Measurements from ENCODE around the gene HDAC4. TPM values are rescaled to one million over a fixed set of nuclear protein-coding genes. Genes with fewer than 3 reads are reported as not detected.

HDAC4 gene
- total RNA-seq, 1 experiment from 2014 or later: 44.4 TPM

GRCh38 chr2:239133945-239134570 lies 266.8 kb downstream of the HDAC4 start (continued):
- TF ChIP-seq, protein P1, sequence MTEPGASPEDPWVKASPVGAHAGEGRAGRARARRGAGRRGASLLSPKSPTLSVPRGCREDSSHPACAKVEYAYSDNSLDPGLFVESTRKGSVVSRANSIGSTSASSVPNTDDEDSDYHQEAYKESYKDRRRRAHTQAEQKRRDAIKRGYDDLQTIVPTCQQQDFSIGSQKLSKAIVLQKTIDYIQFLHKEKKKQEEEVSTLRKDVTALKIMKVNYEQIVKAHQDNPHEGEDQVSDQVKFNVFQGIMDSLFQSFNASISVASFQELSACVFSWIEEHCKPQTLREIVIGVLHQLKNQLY (CRISPR knock-in tag; IDR thresholded peaks at IDR 0.05): no peak
- TF ChIP-seq NFE2L1 (CRISPR knock-in tag; IDR thresholded peaks at IDR 0.05): no peak
- no peak for TF ChIP-seq NR1H2 (CRISPR knock-in tag; IDR thresholded peaks at IDR 0.05)
- TF ChIP-seq GRHL2 (CRISPR knock-in tag; IDR thresholded peaks at IDR 0.05; ENCODE audit: insufficient replicate concordance, severe bottlenecking): no peak
- TF ChIP-seq, protein P2, sequence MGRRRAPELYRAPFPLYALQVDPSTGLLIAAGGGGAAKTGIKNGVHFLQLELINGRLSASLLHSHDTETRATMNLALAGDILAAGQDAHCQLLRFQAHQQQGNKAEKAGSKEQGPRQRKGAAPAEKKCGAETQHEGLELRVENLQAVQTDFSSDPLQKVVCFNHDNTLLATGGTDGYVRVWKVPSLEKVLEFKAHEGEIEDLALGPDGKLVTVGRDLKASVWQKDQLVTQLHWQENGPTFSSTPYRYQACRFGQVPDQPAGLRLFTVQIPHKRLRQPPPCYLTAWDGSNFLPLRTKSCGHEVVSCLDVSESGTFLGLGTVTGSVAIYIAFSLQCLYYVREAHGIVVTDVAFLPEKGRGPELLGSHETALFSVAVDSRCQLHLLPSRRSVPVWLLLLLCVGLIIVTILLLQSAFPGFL (CRISPR knock-in tag; IDR thresholded peaks at IDR 0.05; ENCODE audit: borderline replicate concordance): no peak
- TF ChIP-seq FOXJ3 (CRISPR knock-in tag; IDR thresholded peaks at IDR 0.05; ENCODE audit: borderline replicate concordance): no peak

DNA sequence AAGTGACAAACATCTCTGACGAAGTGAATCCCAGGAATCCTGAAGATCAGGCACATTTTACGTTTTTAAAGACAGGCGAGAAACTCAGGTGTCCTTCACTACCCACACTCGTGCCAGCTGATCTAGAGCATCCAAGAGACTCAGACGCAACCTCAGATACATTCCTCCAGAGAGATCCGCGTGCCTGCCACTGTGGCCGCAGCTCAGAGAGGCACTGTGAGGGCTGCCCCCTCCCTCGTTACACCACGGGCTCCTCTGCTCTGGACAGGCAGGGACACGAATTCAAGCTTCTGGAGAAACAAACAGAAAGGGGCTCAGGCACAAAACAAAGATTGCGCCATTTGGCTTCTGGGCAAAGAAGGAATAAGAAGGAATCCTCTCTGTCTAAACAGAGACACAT lies 268.0 kb downstream of the HDAC4 start:
- CTCF ChIA-PET: interaction anchor here (1.2 kb wide), 1 partner anchor 10 kb away, joined by 3 read pairs; no protein-coding TSS in a partner anchor
- no peak for DNase-seq (ENCODE audit: low spot score)
- Mint-ChIP-seq H3K9me3 (peaks cover 3% of the 10 kb centered on the region; the same call in 1 of the 2 replicates), H3K4me1 (no peaks in the 10 kb centered on the region), H3K36me3 (peaks cover 33% of the 10 kb centered on the region), H3K4me3 (no peak overlapping the region), H3K27me3 (ENCODE audit: low read depth) (no peaks in the 10 kb centered on the region), H3K27ac (0 out of 2 replicates have a peak overlapping the region, but pooled peaks have one; percentile 24)
- POLR2A ChIA-PET: no interaction called here
- TF ChIP-seq IRF1 (CRISPR knock-in tag; IDR thresholded peaks at IDR 0.05) (no peak), SMAD3 (CRISPR knock-in tag; IDR thresholded peaks at IDR 0.05; ENCODE audit: borderline replicate concordance) (no peak), GABPB1 (CRISPR knock-in tag; IDR thresholded peaks at IDR 0.05) (no peak), STAT6 (CRISPR knock-in tag; conservative IDR thresholded peaks at IDR 0.05; ENCODE audit: low read depth) (no peak), FOXP1 (CRISPR knock-in tag; IDR thresholded peaks at IDR 0.05; ENCODE audit: borderline replicate concordance) (no peak), ZMAT4 (CRISPR knock-in tag; IDR thresholded peaks at IDR 0.05) (no peak), MXD4 (CRISPR knock-in tag; IDR thresholded peaks at IDR 0.05; ENCODE audit: borderline replicate concordance) (no peak), ATF1 (CRISPR knock-in tag; IDR thresholded peaks at IDR 0.05) (no peak)
- TF ChIP-seq, protein P3, sequence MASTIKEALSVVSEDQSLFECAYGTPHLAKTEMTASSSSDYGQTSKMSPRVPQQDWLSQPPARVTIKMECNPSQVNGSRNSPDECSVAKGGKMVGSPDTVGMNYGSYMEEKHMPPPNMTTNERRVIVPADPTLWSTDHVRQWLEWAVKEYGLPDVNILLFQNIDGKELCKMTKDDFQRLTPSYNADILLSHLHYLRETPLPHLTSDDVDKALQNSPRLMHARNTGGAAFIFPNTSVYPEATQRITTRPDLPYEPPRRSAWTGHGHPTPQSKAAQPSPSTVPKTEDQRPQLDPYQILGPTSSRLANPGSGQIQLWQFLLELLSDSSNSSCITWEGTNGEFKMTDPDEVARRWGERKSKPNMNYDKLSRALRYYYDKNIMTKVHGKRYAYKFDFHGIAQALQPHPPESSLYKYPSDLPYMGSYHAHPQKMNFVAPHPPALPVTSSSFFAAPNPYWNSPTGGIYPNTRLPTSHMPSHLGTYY (CRISPR knock-in tag; IDR thresholded peaks at IDR 0.05): no peak
- TF ChIP-seq, protein P4, sequence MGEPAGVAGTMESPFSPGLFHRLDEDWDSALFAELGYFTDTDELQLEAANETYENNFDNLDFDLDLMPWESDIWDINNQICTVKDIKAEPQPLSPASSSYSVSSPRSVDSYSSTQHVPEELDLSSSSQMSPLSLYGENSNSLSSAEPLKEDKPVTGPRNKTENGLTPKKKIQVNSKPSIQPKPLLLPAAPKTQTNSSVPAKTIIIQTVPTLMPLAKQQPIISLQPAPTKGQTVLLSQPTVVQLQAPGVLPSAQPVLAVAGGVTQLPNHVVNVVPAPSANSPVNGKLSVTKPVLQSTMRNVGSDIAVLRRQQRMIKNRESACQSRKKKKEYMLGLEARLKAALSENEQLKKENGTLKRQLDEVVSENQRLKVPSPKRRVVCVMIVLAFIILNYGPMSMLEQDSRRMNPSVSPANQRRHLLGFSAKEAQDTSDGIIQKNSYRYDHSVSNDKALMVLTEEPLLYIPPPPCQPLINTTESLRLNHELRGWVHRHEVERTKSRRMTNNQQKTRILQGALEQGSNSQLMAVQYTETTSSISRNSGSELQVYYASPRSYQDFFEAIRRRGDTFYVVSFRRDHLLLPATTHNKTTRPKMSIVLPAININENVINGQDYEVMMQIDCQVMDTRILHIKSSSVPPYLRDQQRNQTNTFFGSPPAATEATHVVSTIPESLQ (CRISPR knock-in tag; IDR thresholded peaks at IDR 0.05): no peak
- TF ChIP-seq, protein P5, sequence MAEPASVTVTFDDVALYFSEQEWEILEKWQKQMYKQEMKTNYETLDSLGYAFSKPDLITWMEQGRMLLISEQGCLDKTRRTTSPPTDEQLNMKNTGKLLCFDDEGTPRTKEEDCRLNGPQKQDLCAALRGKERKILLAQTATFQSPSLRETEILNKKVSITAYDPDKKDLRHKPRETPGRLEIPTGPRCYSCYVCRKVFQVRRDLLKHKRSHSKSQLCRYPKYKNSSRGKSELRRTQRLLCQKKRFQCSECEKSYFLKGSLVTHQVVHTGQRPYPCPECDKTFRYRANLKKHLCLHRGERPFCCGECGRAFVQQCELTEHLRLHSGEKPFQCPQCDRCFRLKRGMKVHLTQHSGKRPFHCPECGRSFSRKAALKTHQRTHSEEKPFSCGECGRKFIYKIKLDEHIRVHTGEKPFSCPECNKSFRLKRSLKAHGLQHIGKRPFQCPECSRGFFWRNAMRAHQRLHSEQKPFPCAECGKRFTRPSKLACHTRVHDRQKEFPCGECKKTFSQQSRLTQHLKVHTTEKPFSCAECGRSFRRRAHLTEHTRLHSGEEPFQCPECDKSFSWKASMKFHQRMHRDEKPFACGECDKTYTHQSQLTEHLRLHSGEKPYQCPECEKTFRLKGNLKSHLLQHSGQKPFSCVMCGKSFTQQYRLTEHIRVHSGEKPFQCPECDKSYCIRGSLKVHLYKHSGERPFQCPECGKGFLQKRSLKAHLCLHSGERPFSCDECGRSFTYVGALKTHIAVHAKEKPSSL (CRISPR knock-in tag; conservative IDR thresholded peaks at IDR 0.05): no peak
- ATAC-seq: no peak

All from WTC11 (cell line).